Fibroblast of upper back skin (primary cell): Measurements from ENCODE around the gene IRX3.

Experiments used
- DNase-seq: peaks from one replicate; pipeline ENCODE4 v3.0.0-alpha.2; 2013

IRX3 gene

GRCh38 chr16:54290833-54291655 lies 4.5 kb upstream of the IRX3 start:
- no peak for DNase-seq

GRCh38 chr16:54289945-54290832 lies 3.6 kb upstream of the IRX3 start:
- no peak for DNase-seq

GRCh38 chr16:54289242-54289944 lies 2.8 kb upstream of the IRX3 start:
- no peak for DNase-seq

GRCh38 chr16:54288835-54289241 lies 2.3 kb upstream of the IRX3 start:
- no peak for DNase-seq

- DNase-seq: no peak
Observed at GRCh38 chr16:54288030-54288834, 1.6 kb upstream of the IRX3 start.

GRCh38 chr16:54287131-54288029 lies 793 bp upstream of the IRX3 start:
- no peak for DNase-seq

GRCh38 chr16:54286090-54286365 lies 559 bp downstream of the IRX3 start:
- DNase-seq: no peak

GRCh38 chr16:54285414-54286089 lies 1.0 kb downstream of the IRX3 start:
- DNase-seq: peak; percentile 25

- no peak for DNase-seq
Observed at GRCh38 chr16:54284931-54285413, 1.6 kb downstream of the IRX3 start.

GRCh38 chr16:54284319-54284930 lies 2.2 kb downstream of the IRX3 start:
- no peak for DNase-seq

- DNase-seq: no peak
Observed at GRCh38 chr16:54283725-54284318, 2.8 kb downstream of the IRX3 start.

GRCh38 chr16:54282928-54283724 lies 3.5 kb downstream of the IRX3 start:
- DNase-seq: no peak

GRCh38 chr16:54282202-54282927 lies 4.2 kb downstream of the IRX3 start:
- DNase-seq: peak; percentile 61

GRCh38 chr16:54281535-54282201 lies 4.9 kb downstream of the IRX3 start:
- no peak for DNase-seq

GRCh38 chr16:54280751-54281150 lies 5.8 kb downstream of the IRX3 start:
- DNase-seq: peak; percentile 42

GRCh38 chr16:54277845-54278703 lies 8.5 kb downstream of the IRX3 start:
- no peak for DNase-seq

- no peak for DNase-seq
Observed at GRCh38 chr16:54275956-54276355, 10.6 kb downstream of the IRX3 start.
